ENCODE results near the gene PLXDC2. TPM values are rescaled to one million over a fixed set of nuclear protein-coding genes. Genes with fewer than 3 reads are reported as not detected.

PLXDC2 gene
- total and polyA plus RNA-seq, 2 experiments from 2014 or later = 13.5 to 19.4 TPM

GRCh38 chr10:20029523-20029922 is 213.3 kb downstream of the PLXDC2 start (continued):
- TF ChIP-seq NANOG (IDR thresholded peaks at IDR 0.05; ENCODE audit: borderline replicate concordance) (no peak), REST (IDR thresholded peaks at IDR 0.05; ENCODE audit: unreplicated experiment) (no peak), EZH2phosphoT487 (IDR thresholded peaks at IDR 0.05; ENCODE audit: unreplicated experiment) (no peak), CREB1 (CRISPR knock-in tag; IDR thresholded peaks at IDR 0.05; ENCODE audit: low read depth) (no peak), EZH2 (IDR thresholded peaks at IDR 0.05; ENCODE audit: low read depth, unreplicated experiment) (no peak), ZNF114 (CRISPR knock-in tag; IDR thresholded peaks at IDR 0.05) (no peak), STAT1 (IDR thresholded peaks at IDR 0.05; ENCODE audit: unreplicated experiment) (no peak), POLR2AphosphoS5 (IDR thresholded peaks at IDR 0.05; ENCODE audit: low read depth) (no peak), JUNB (IDR thresholded peaks at IDR 0.05; ENCODE audit: unreplicated experiment) (no peak), CTCF (conservative IDR thresholded peaks at IDR 0.05; ENCODE audit: low read depth in 2 of 2) (no peak)

- Mint-ChIP-seq H3K36me3 (ENCODE audit: low read depth) (no peaks in the 10 kb centered on the region), H3K4me3 (no peak overlapping the region), H3K27ac (no peak overlapping the region), H3K9me3 (no peaks in the 10 kb centered on the region), H3K27me3 (ENCODE audit: insufficient read depth, low read depth, poor library complexity) (no peaks in the 10 kb centered on the region), H3K4me1 (peaks cover 32% of the 10 kb centered on the region)
- Histone ChIP-seq H2AFZ (no peak overlapping the region), H4K20me1 (replicated peaks; ENCODE audit: insufficient read depth) (no peaks in the 10 kb centered on the region), H3K4me3 (no peak overlapping the region), H3K36me3 (ENCODE audit: insufficient read depth) (no peaks in the 10 kb centered on the region), H3K4me2 (no peak overlapping the region), H3K9me2 (ENCODE audit: insufficient read depth) (no peaks in the 10 kb centered on the region), H3K27me3 (ENCODE audit: insufficient read depth) (no peaks in the 10 kb centered on the region), H3K79me2 (replicated peaks; ENCODE audit: insufficient read depth) (peaks cover 6% of the 10 kb centered on the region; the same call in 1 of the 2 replicates), H3F3A (replicated peaks; ENCODE audit: low read depth) (no peaks in the 10 kb centered on the region), H3K27ac (ENCODE audit: low read depth) (no peak overlapping the region), H3K4me1 (ENCODE audit: insufficient read depth) (peaks cover 22% of the 10 kb centered on the region; the same call in 1 of the 2 replicates)
- ATAC-seq (no peak), DNase-seq (ENCODE audit: low spot score) (no peak)
- TF ChIP-seq EZH2phosphoT487 (IDR thresholded peaks at IDR 0.05; ENCODE audit: unreplicated experiment) (no peak), JUNB (IDR thresholded peaks at IDR 0.05; ENCODE audit: unreplicated experiment) (no peak), STAT1 (IDR thresholded peaks at IDR 0.05; ENCODE audit: unreplicated experiment) (no peak), REST (IDR thresholded peaks at IDR 0.05; ENCODE audit: unreplicated experiment) (no peak), CREB1 (CRISPR knock-in tag; IDR thresholded peaks at IDR 0.05; ENCODE audit: low read depth) (no peak), NANOG (IDR thresholded peaks at IDR 0.05; ENCODE audit: borderline replicate concordance) (no peak), ZNF331 (CRISPR knock-in tag; IDR thresholded peaks at IDR 0.05; ENCODE audit: low read depth) (no peak), ZNF114 (CRISPR knock-in tag; IDR thresholded peaks at IDR 0.05) (no peak), POLR2AphosphoS5 (IDR thresholded peaks at IDR 0.05; ENCODE audit: low read depth) (no peak), ETS1 (IDR thresholded peaks at IDR 0.05) (no peak), EZH2 (IDR thresholded peaks at IDR 0.05; ENCODE audit: low read depth, unreplicated experiment) (no peak), CTCF (conservative IDR thresholded peaks at IDR 0.05; ENCODE audit: low read depth in 2 of 2) (no peak)
These were observed 217.2 kb downstream of the PLXDC2 start for GRCh38 chr10:20033476-20033875.
